ENCODE data around the gene GARIN1A. TPM values are rescaled to one million over a fixed set of nuclear protein-coding genes. Genes with fewer than 3 reads are reported as not detected.
"Not testable (repeated sequence)": the region's sequence is repeated elsewhere in the genome, so short reads cannot be mapped to it uniquely, and the experiment has no call there.

The GARIN1A gene
- total and polyA plus RNA-seq, 10 of the 15 experiments (the other 5 are each of a cell fraction or from before 2014, with no cell fraction given): 0.04 to 0.43 (median 0.23) TPM; not detected in 1

- in situ Hi-C loops (cut with MboI); H3K4me2 ChIP-seq (ENCODE audit: control insufficient read depth, insufficient read depth); H3K9ac ChIP-seq (ENCODE audit: control insufficient read depth, insufficient read depth, low read length); H3K27ac ChIP-seq (ENCODE audit: control insufficient read depth, insufficient read depth); H3K36me3 ChIP-seq (ENCODE audit: control insufficient read depth in 2 of 2, insufficient read depth in 2 of 2, low read length in 1 of 2); H2AFZ ChIP-seq (ENCODE audit: control insufficient read depth, low read depth, low read length); H3K79me2 ChIP-seq (ENCODE audit: control insufficient read depth, insufficient read depth, low read length); ATAC-seq; H3K27me3 ChIP-seq (replicated peaks in 1 of 2; ENCODE audit: control insufficient read depth in 2 of 2, insufficient read depth in 2 of 2, low read length in 1 of 2); H3K4me3 ChIP-seq; CTCF ChIA-PET; SMC1A ChIA-PET (ENCODE audit: uncharacterized antibody, unreplicated experiment); RAD21 ChIA-PET (ENCODE audit: unreplicated experiment); DNase-seq (ENCODE audit: low read depth, low spot score); FAIRE-seq; BruUV-seq (replicated peaks); H4K20me1 ChIP-seq (ENCODE audit: control insufficient read depth, insufficient read depth); POLR2A ChIA-PET; H3K9me3 ChIP-seq (replicated peaks; ENCODE audit: control insufficient read depth, insufficient read depth, low read length); H3K4me1 ChIP-seq (ENCODE audit: control insufficient read depth, insufficient read depth, low read length); intact Hi-C loops (cut with micrococcal nuclease; ENCODE audit: unreplicated experiment): not testable (repeated sequence)
- WGBS (ENCODE audit: insufficient coverage, insufficient replicate concordance, low lambda C conversion rate, missing lambda C conversion rate): 100% methylated on average over 2 of the region's 2 CpGs
Measured at GRCh38 chr7:128627124-128627523, 45.0 kb upstream of the GARIN1A start.

DNA sequence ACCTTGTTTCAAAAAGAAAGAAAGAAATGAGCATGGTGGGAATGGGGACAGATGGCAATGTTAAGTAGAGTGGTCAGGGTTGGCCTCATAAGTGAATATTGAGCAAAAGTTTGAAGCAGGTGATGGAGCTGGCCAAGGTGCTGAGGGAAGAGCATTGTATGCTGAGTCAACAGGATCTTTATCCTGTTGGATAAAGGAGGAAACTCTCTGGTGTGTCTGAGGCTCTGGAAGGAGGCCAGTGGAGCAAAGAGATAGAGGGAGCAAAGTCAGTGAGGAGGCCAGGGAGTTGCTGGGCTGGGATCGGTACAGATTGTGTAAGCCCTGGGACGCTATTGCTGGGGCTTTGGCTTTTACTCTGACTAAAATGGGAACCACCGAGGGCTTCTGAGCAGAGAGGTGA, 38.2 kb upstream of the GARIN1A start:
- intact Hi-C loops (cut with micrococcal nuclease; ENCODE audit: unreplicated experiment); POLR2A ChIA-PET; H4K20me1 ChIP-seq (ENCODE audit: control insufficient read depth, insufficient read depth); H3K79me2 ChIP-seq (ENCODE audit: control insufficient read depth, insufficient read depth, low read length); H3K4me2 ChIP-seq (ENCODE audit: control insufficient read depth, insufficient read depth); H3K27me3 ChIP-seq (replicated peaks in 1 of 2; ENCODE audit: control insufficient read depth in 2 of 2, insufficient read depth in 2 of 2, low read length in 1 of 2); H3K36me3 ChIP-seq (ENCODE audit: control insufficient read depth in 2 of 2, insufficient read depth in 2 of 2, low read length in 1 of 2); H3K4me1 ChIP-seq (ENCODE audit: control insufficient read depth, insufficient read depth, low read length); DNase-seq (ENCODE audit: low read depth, low spot score); RAD21 ChIA-PET (ENCODE audit: unreplicated experiment); FAIRE-seq; in situ Hi-C loops (cut with MboI); ATAC-seq; H3K4me3 ChIP-seq; SMC1A ChIA-PET (ENCODE audit: uncharacterized antibody, unreplicated experiment); H3K9ac ChIP-seq (ENCODE audit: control insufficient read depth, insufficient read depth, low read length); CTCF ChIA-PET; H3K27ac ChIP-seq (ENCODE audit: control insufficient read depth, insufficient read depth); H3K9me3 ChIP-seq (replicated peaks; ENCODE audit: control insufficient read depth, insufficient read depth, low read length); H2AFZ ChIP-seq (ENCODE audit: control insufficient read depth, low read depth, low read length): not testable (repeated sequence)
- TF ChIP-seq, protein P1, sequence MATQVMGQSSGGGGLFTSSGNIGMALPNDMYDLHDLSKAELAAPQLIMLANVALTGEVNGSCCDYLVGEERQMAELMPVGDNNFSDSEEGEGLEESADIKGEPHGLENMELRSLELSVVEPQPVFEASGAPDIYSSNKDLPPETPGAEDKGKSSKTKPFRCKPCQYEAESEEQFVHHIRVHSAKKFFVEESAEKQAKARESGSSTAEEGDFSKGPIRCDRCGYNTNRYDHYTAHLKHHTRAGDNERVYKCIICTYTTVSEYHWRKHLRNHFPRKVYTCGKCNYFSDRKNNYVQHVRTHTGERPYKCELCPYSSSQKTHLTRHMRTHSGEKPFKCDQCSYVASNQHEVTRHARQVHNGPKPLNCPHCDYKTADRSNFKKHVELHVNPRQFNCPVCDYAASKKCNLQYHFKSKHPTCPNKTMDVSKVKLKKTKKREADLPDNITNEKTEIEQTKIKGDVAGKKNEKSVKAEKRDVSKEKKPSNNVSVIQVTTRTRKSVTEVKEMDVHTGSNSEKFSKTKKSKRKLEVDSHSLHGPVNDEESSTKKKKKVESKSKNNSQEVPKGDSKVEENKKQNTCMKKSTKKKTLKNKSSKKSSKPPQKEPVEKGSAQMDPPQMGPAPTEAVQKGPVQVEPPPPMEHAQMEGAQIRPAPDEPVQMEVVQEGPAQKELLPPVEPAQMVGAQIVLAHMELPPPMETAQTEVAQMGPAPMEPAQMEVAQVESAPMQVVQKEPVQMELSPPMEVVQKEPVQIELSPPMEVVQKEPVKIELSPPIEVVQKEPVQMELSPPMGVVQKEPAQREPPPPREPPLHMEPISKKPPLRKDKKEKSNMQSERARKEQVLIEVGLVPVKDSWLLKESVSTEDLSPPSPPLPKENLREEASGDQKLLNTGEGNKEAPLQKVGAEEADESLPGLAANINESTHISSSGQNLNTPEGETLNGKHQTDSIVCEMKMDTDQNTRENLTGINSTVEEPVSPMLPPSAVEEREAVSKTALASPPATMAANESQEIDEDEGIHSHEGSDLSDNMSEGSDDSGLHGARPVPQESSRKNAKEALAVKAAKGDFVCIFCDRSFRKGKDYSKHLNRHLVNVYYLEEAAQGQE (IDR thresholded peaks at IDR 0.05; ENCODE audit: low read depth, low read length): peak; percentile 11; the same call in 1 of the 2 replicates
- WGBS (ENCODE audit: insufficient coverage, insufficient replicate concordance, low lambda C conversion rate, missing lambda C conversion rate): 80% methylated on average over 3 of the region's 3 CpGs
- TSS peak; percentile 18 for BruUV-seq (replicated peaks)

GRCh38 chr7:128645206-128645605, 26.9 kb upstream of the GARIN1A start:
- H3K4me3 ChIP-seq; CTCF ChIA-PET; FAIRE-seq; POLR2A ChIA-PET; H3K27ac ChIP-seq (ENCODE audit: control insufficient read depth, insufficient read depth); ATAC-seq; H4K20me1 ChIP-seq (ENCODE audit: control insufficient read depth, insufficient read depth); H2AFZ ChIP-seq (ENCODE audit: control insufficient read depth, low read depth, low read length); BruUV-seq (replicated peaks); DNase-seq (ENCODE audit: low read depth, low spot score); H3K4me2 ChIP-seq (ENCODE audit: control insufficient read depth, insufficient read depth); RAD21 ChIA-PET (ENCODE audit: unreplicated experiment); SMC1A ChIA-PET (ENCODE audit: uncharacterized antibody, unreplicated experiment); H3K36me3 ChIP-seq (ENCODE audit: control insufficient read depth in 2 of 2, insufficient read depth in 2 of 2, low read length in 1 of 2); H3K79me2 ChIP-seq (ENCODE audit: control insufficient read depth, insufficient read depth, low read length); intact Hi-C loops (cut with micrococcal nuclease; ENCODE audit: unreplicated experiment); H3K27me3 ChIP-seq (replicated peaks in 1 of 2; ENCODE audit: control insufficient read depth in 2 of 2, insufficient read depth in 2 of 2, low read length in 1 of 2); in situ Hi-C loops (cut with MboI); H3K4me1 ChIP-seq (ENCODE audit: control insufficient read depth, insufficient read depth, low read length); H3K9ac ChIP-seq (ENCODE audit: control insufficient read depth, insufficient read depth, low read length); H3K9me3 ChIP-seq (replicated peaks; ENCODE audit: control insufficient read depth, insufficient read depth, low read length): not testable (repeated sequence)
- WGBS (ENCODE audit: insufficient coverage, insufficient replicate concordance, low lambda C conversion rate, missing lambda C conversion rate): 95% methylated on average over 5 of the region's 5 CpGs

All from GM12878 (cell line).